ENCODE results near the gene HEYL.

DNA sequence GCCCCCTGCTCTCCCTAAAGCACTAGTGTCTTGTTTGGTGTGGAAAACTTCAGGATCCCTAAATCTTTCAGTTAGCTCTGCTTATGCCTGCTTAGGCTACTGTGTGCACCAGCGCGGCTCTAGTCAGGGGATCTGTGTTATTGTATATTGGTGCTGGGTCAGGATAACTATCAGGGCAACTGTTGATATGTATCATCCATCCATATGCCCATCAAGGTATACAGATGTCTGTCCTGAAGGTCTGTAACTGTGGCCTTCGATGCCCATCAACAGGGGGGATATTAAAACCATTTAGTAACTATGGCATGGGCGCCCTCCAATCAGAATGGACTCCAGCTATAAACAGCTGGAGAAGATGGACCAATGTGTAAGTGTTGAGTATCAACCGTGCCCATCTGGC, 20.1 kb upstream of the HEYL start:
- TF ChIP-seq CTCF (IDR thresholded peaks at IDR 0.05 in 4 of 5, conservative IDR thresholded peaks at IDR 0.05 in 1 of 5), result no peak
- TF ChIP-seq POLR2A (IDR thresholded peaks at IDR 0.05), result no peak
